HepG2 (cell line): ENCODE data around the gene PRSS53. TPM values are rescaled to one million over a fixed set of nuclear protein-coding genes. Genes with fewer than 3 reads are reported as not detected.

Experiments
- HNRNPLL ChIP-seq: fragments of 200-400 bp; formaldehyde crosslinking; IDR thresholded peaks from 2 replicates; pipeline ENCODE4 v1.6.1; 2017; ENCODE audit warnings: mild to moderate bottlenecking, low read depth, low read length; ENCODE audit not compliant: poor library complexity, severe bottlenecking
- HOXA5 ChIP-seq: sonication (generic); formaldehyde crosslinking; IDR thresholded peaks from 2 replicates; pipeline ENCODE4 v1.4.0; 2020; ENCODE audit warnings: missing genetic modification reagents
- NR2C2 ChIP-seq: sonication (generic); formaldehyde crosslinking; IDR thresholded peaks from 2 replicates; pipeline ENCODE4 v1.4.0; 2020; ENCODE audit warnings: missing genetic modification reagents, mild to moderate bottlenecking, moderate library complexity, borderline replicate concordance
- PHF21A ChIP-seq: sonication (generic); formaldehyde crosslinking; IDR thresholded peaks from 2 replicates; pipeline ENCODE4 v1.5.0; 2020; ENCODE audit warnings: mild to moderate bottlenecking, missing genetic modification reagents
- POLR2G ChIP-seq: fragments of 200-400 bp; formaldehyde crosslinking; IDR thresholded peaks from 2 replicates; pipeline ENCODE4 v1.6.1; 2018; ENCODE audit warnings: mild to moderate bottlenecking, low read depth, low read length, moderate library complexity
- ZBTB33 ChIP-seq: sonication (generic); formaldehyde crosslinking; IDR thresholded peaks from 2 replicates; pipeline ENCODE4 v1.4.0; 2020; ENCODE audit warnings: missing genetic modification reagents
- ZFAT ChIP-seq: sonication (generic); formaldehyde crosslinking; conservative IDR thresholded peaks from 2 replicates; pipeline ENCODE4 v1.8.1; 2023; ENCODE audit warnings: missing genetic modification reagents, inconsistent platforms
- ZNF24 ChIP-seq: fragments of 450-650 bp; IDR thresholded peaks from 2 replicates; pipeline ENCODE4 v1.6.1; 2017; ENCODE audit warnings: antibody characterized with exemption, mild to moderate bottlenecking
- ZNF282 ChIP-seq: fragments of 450-650 bp; IDR thresholded peaks from 2 replicates; pipeline ENCODE4 v1.6.1; 2018; ENCODE audit not compliant: partially characterized antibody
- ZNF510 ChIP-seq: sonication (generic); formaldehyde crosslinking; IDR thresholded peaks from 2 replicates; pipeline ENCODE4 v1.4.0; 2020; ENCODE audit warnings: low read depth, mild to moderate bottlenecking, missing genetic modification reagents
- ZNF674 ChIP-seq: sonication (generic); formaldehyde crosslinking; IDR thresholded peaks from 2 replicates; pipeline ENCODE4 v1.5.0; 2020; ENCODE audit warnings: low read depth, mild to moderate bottlenecking, missing genetic modification reagents
- ZNF704 ChIP-seq: sonication (generic); formaldehyde crosslinking; IDR thresholded peaks from 2 replicates; pipeline ENCODE4 v1.8.1; 2023; ENCODE audit warnings: mild to moderate bottlenecking, inconsistent platforms, moderate library complexity, missing genetic modification reagents, borderline replicate concordance
- ZNF883 ChIP-seq: sonication (generic); formaldehyde crosslinking; IDR thresholded peaks from 2 replicates; pipeline ENCODE4 v1.5.1; 2020; ENCODE audit warnings: mild to moderate bottlenecking, missing genetic modification reagents; ENCODE audit errors: not compliant biosample characterization
- polyA plus RNA-seq, 8 experiments: library from polyadenylated mRNA; depleted of rRNA in 3 of 8; stranded (reverse) in 7 of 8; unstranded in 1 of 8; fragments of >200 nt; fragmentation: Illumina TruSeq in 4 of 8; extraction: Trizol in 4 of 8; gene quantifications; 2 replicates each; pipeline versions ENCODE4 v1.2.1 to v1.2.3, GENCODE V29; 2011 to 2016; ENCODE audit warnings: low read depth in 4 of 8, missing spikeins in 1 of 8, mixed read lengths in 1 of 8; ENCODE audit not compliant: insufficient read depth in 1 of 8
- total RNA-seq, 5 experiments: library from RNA; depleted of rRNA; stranded (reverse); fragments of >200 nt; fragmentation: Illumina TruSeq; extraction: Trizol; gene quantifications; 2 replicates each; pipeline ENCODE4 v1.2.3, GENCODE V29; 2016; ENCODE audit warnings: low read depth in 1 of 5
- TF ChIP-seq, protein P1 (sequence below): sonication (generic); formaldehyde crosslinking; IDR thresholded peaks from 2 replicates; pipeline ENCODE4 v1.9.0; 2022; ENCODE audit warnings: missing genetic modification reagents, mild to moderate bottlenecking, borderline replicate concordance

PRSS53 gene
- total and polyA plus RNA-seq, 2 of the 13 experiments (the other 11 are each of a cell fraction or from before 2014, with no cell fraction given), result 2.2 to 7.4 TPM

DNA sequence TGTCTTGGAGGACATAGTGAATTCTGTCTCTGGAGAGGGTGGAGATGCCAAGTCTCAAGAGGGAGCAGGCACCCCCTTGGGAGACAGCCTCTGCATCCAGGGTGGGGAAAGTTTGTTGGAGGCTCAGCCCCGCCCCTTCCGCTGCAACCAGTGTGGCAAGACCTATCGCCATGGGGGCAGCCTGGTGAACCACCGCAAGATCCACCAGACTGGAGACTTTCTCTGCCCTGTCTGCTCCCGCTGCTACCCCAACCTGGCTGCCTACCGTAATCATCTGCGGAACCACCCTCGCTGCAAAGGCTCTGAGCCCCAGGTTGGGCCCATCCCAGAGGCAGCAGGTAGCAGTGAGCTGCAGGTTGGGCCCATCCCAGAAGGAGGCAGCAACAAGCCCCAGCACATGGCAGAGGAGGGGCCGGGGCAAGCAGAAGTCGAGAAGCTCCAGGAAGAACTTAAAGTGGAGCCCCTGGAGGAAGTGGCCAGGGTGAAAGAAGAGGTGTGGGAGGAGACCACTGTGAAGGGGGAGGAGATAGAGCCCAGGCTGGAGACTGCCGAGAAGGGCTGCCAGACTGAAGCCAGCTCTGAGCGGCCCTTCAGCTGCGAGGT, 9.3 kb downstream of the PRSS53 start (continued):
- TF ChIP-seq ZNF510 (CRISPR knock-in tag), result no peak
- no peak for TF ChIP-seq NR2C2 (CRISPR knock-in tag)
- TF ChIP-seq ZNF883 (CRISPR knock-in tag), result no peak
- TF ChIP-seq ZBTB33 (CRISPR knock-in tag), result 0 out of 2 replicates have a peak, but pooled peaks have one; percentile 14
- TF ChIP-seq ZFAT (CRISPR knock-in tag), result no peak
- TF ChIP-seq ZNF704 (CRISPR knock-in tag), result no peak
- TF ChIP-seq ZNF674 (CRISPR knock-in tag), result no peak
- TF ChIP-seq, protein P1, sequence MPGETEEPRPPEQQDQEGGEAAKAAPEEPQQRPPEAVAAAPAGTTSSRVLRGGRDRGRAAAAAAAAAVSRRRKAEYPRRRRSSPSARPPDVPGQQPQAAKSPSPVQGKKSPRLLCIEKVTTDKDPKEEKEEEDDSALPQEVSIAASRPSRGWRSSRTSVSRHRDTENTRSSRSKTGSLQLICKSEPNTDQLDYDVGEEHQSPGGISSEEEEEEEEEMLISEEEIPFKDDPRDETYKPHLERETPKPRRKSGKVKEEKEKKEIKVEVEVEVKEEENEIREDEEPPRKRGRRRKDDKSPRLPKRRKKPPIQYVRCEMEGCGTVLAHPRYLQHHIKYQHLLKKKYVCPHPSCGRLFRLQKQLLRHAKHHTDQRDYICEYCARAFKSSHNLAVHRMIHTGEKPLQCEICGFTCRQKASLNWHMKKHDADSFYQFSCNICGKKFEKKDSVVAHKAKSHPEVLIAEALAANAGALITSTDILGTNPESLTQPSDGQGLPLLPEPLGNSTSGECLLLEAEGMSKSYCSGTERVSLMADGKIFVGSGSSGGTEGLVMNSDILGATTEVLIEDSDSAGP, result 0 out of 2 replicates have a peak, but pooled peaks have one; percentile 12
- TF ChIP-seq ZNF282, result no peak
- TF ChIP-seq PHF21A (CRISPR knock-in tag), result no peak
- TF ChIP-seq HOXA5, result no peak
- TF ChIP-seq POLR2G, result peak; percentile 19; the same call in 1 of the 2 replicates
- TF ChIP-seq ZNF24, result no peak
- no peak for TF ChIP-seq HNRNPLL
- TF ChIP-seq, all 625 proteins: peak for 5
